Measurements from ENCODE around the gene LRRC37A2. TPM values are rescaled to one million over a fixed set of nuclear protein-coding genes. Genes with fewer than 3 reads are reported as not detected.
"Not testable (repeated sequence)": the region's sequence is repeated elsewhere in the genome, so short reads cannot be mapped to it uniquely, and the experiment has no call there.

LRRC37A2 gene
- total RNA-seq, 1 experiment from 2014 or later = 9.3 TPM

GRCh38 chr17:46505896-46506295, 6.4 kb upstream of the LRRC37A2 start:
- not testable (repeated sequence) for H3K23ac ChIP-seq (ENCODE audit: insufficient read length, low read depth, low read length); H3K14ac ChIP-seq (ENCODE audit: insufficient read depth, low read length); H3K56ac ChIP-seq (ENCODE audit: insufficient read length, low read depth, low read length); H3K4ac ChIP-seq (ENCODE audit: low read depth, low read length); H3K4me2 ChIP-seq (ENCODE audit: insufficient read depth, insufficient read length, low read length); H3K9me3 Mint-ChIP-seq; H3K79me2 ChIP-seq (ENCODE audit: insufficient read depth, low read length); H3K27me3 Mint-ChIP-seq (ENCODE audit: low read depth); H4K91ac ChIP-seq (ENCODE audit: insufficient read length, low read depth, low read length); H2BK15ac ChIP-seq (ENCODE audit: low read depth, low read length); H3K4me1 Mint-ChIP-seq; H3K9me3 ChIP-seq (ENCODE audit: control insufficient read depth, low read depth, low read length); H2BK120ac ChIP-seq (ENCODE audit: low read depth, low read length, poor library complexity, severe bottlenecking); H2AFZ ChIP-seq (ENCODE audit: low read length); H3K27me3 ChIP-seq (ENCODE audit: insufficient read depth, low read length); H2BK20ac ChIP-seq (ENCODE audit: low read depth, low read length, poor library complexity, severe bottlenecking); H3K4me1 ChIP-seq (ENCODE audit: insufficient read depth, low read length); H3K4me3 Mint-ChIP-seq; H3K9ac ChIP-seq (ENCODE audit: extremely low read depth, insufficient read length, low read length); H3T11ph ChIP-seq (ENCODE audit: low read length); H4K8ac ChIP-seq (replicated peaks; ENCODE audit: insufficient read length, low read depth, low read length); H4K20me1 ChIP-seq (ENCODE audit: control insufficient read depth, insufficient read depth, insufficient read length); H3K27ac ChIP-seq (ENCODE audit: insufficient read length, low read depth, low read length); H3K27ac Mint-ChIP-seq; H4K5ac ChIP-seq (ENCODE audit: insufficient read length, low read depth, low read length); H3K79me1 ChIP-seq (ENCODE audit: insufficient read depth, low read depth, low read length, poor library complexity, severe bottlenecking); DNase-seq; H2AK5ac ChIP-seq (ENCODE audit: insufficient read length, low read length); H3K36me3 Mint-ChIP-seq (ENCODE audit: insufficient read depth in 1 of 3, low read depth in 3 of 3); H3K23me2 ChIP-seq (ENCODE audit: insufficient read length, low read depth, low read length, poor library complexity, severe bottlenecking); H2BK5ac ChIP-seq (ENCODE audit: insufficient read length, low read length); H2BK12ac ChIP-seq (ENCODE audit: insufficient read length, low read depth, low read length); H3K18ac ChIP-seq (ENCODE audit: insufficient read length, low read depth, low read length)
- WGBS (ENCODE audit: extremely low coverage, insufficient read length, low lambda C conversion rate) = no CpG with 5 or more reads among the region's 7 CpGs

DNA sequence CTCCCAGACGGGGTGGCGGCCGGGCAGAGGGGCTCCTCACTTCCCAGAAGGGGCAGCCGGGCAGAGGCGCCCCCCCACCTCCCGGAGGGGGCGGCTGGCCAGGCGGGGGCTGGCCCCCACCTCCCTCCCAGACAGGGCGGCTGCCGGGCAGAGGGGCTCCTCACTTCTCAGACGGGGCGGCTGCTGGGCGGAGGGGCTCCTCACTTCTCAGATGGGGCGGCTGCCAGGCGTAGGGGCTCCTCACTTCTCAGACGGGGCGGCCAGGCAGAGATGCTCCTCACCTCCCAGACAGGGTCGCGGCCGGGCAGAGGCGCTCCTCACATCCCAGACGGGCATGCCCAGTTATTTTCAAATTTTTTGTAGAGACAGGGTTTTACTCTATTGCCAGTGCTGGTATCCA, 22.4 kb downstream of the LRRC37A2 start:
- not testable (repeated sequence) for H3K27ac ChIP-seq (ENCODE audit: insufficient read length, low read depth, low read length); H3K79me1 ChIP-seq (ENCODE audit: insufficient read depth, low read depth, low read length, poor library complexity, severe bottlenecking); H3K27me3 Mint-ChIP-seq (ENCODE audit: low read depth); H3K9me3 ChIP-seq (ENCODE audit: control insufficient read depth, low read depth, low read length); H3K36me3 Mint-ChIP-seq (ENCODE audit: insufficient read depth in 1 of 3, low read depth in 3 of 3); H3K23me2 ChIP-seq (ENCODE audit: insufficient read length, low read depth, low read length, poor library complexity, severe bottlenecking); H2AFZ ChIP-seq (ENCODE audit: low read length); H3K18ac ChIP-seq (ENCODE audit: insufficient read length, low read depth, low read length); H3K9me3 Mint-ChIP-seq; H3K4me3 Mint-ChIP-seq; H3K56ac ChIP-seq (ENCODE audit: insufficient read length, low read depth, low read length); H3T11ph ChIP-seq (ENCODE audit: low read length); H3K23ac ChIP-seq (ENCODE audit: insufficient read length, low read depth, low read length); H3K4me2 ChIP-seq (ENCODE audit: insufficient read depth, insufficient read length, low read length); H3K4ac ChIP-seq (ENCODE audit: low read depth, low read length); H3K27me3 ChIP-seq (ENCODE audit: insufficient read depth, low read length); H2BK15ac ChIP-seq (ENCODE audit: low read depth, low read length); H3K27ac Mint-ChIP-seq; H2BK20ac ChIP-seq (ENCODE audit: low read depth, low read length, poor library complexity, severe bottlenecking); H4K91ac ChIP-seq (ENCODE audit: insufficient read length, low read depth, low read length); H2BK12ac ChIP-seq (ENCODE audit: insufficient read length, low read depth, low read length); H3K79me2 ChIP-seq (ENCODE audit: insufficient read depth, low read length); H3K14ac ChIP-seq (ENCODE audit: insufficient read depth, low read length); H2BK120ac ChIP-seq (ENCODE audit: low read depth, low read length, poor library complexity, severe bottlenecking); H4K8ac ChIP-seq (replicated peaks; ENCODE audit: insufficient read length, low read depth, low read length); H3K4me1 ChIP-seq (ENCODE audit: insufficient read depth, low read length); H3K4me1 Mint-ChIP-seq; H2AK5ac ChIP-seq (ENCODE audit: insufficient read length, low read length); H2BK5ac ChIP-seq (ENCODE audit: insufficient read length, low read length); H3K9ac ChIP-seq (ENCODE audit: extremely low read depth, insufficient read length, low read length); H4K20me1 ChIP-seq (ENCODE audit: control insufficient read depth, insufficient read depth, insufficient read length); H4K5ac ChIP-seq (ENCODE audit: insufficient read length, low read depth, low read length)
- no CpG with 5 or more reads among the region's 22 CpGs for WGBS (ENCODE audit: extremely low coverage, insufficient read length, low lambda C conversion rate)
- DNase-seq = peak; percentile 28
